GM18526 (cell line): ENCODE results near the gene BMP10.

ENCODE experiments used
- POLR2A ChIP-seq: IDR thresholded peaks from 3 replicates; pipeline ENCODE4 v1.6.1; 2011; ENCODE audit not compliant: insufficient read length; ENCODE audit errors: extremely low read depth

BMP10 gene

DNA sequence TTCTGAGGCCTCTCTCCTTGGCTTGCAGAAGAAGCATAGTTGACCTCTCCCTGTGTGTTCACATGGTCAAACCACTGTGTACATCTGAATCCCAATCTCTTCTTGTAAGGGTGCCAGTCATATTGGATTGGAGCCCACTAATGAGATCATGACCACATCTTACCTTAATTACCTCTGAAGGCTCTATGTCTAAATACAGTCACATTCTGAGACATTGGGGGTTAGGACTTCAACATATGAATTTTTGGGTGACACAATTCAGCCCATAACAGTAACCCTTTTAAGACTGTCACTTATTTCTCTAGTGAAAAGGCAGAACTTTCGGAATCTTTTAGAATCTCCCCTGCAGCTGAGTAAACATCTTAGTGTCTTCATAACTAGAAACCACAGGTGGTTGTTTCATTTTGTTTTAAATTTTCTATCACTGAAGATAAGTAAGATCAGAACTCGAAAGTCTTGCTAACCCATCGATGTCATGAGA lies 33.3 kb downstream of the BMP10 start:
- no peak for TF ChIP-seq POLR2A

DNA sequence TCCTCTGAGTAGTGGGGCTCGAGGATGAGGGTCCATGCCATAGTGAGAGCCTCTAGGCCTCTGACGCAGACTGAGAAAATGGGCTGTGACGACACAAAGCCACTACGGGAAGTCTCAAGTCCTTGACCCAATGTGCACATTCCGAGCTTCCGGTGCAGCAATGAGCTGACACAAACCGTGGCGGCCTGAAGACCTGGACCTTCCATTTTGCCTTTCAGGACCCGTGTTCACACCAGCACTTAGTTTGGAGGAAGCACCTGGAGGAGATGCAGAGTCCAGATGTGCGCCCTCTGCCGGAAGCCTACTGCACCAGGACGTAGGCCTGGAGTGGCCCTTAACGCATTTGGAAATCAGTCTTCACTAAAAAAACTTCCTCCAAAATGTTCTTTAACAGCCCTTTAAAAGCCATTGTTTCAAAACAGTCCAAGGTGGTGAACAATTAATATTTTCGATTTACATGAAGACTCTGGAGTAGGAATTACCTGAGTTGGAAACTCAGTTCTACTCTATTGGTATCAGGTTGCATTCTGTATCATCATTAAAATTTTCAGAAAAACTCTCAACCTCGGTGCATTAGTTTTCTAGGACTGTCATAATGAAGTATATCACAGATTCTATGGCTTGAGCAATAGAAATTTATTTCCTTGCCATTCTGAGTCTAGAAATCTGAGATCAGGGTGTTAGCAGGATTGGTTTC lies 33.9 kb downstream of the BMP10 start:
- TF ChIP-seq POLR2A = no peak

DNA sequence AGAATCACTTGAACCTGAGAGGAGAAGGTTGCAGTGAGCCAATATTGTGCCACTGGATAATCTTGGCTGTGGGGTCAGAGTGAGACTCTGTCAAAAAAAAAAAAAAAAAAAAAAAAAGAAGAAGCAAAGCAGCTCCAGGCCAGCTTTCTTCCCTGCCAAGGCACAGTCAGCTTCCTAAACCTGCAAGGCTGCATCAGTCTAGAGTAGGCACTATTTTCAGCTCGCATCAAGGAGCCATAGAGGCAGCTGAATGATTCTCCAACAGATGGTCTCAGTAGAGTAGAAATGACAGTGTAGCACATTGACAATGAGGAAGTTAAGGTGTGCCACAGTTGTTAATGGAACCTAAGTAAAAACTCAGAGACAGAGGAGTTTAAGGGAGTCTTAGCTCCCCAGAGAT lies 35.6 kb downstream of the BMP10 start:
- no peak for TF ChIP-seq POLR2A

DNA sequence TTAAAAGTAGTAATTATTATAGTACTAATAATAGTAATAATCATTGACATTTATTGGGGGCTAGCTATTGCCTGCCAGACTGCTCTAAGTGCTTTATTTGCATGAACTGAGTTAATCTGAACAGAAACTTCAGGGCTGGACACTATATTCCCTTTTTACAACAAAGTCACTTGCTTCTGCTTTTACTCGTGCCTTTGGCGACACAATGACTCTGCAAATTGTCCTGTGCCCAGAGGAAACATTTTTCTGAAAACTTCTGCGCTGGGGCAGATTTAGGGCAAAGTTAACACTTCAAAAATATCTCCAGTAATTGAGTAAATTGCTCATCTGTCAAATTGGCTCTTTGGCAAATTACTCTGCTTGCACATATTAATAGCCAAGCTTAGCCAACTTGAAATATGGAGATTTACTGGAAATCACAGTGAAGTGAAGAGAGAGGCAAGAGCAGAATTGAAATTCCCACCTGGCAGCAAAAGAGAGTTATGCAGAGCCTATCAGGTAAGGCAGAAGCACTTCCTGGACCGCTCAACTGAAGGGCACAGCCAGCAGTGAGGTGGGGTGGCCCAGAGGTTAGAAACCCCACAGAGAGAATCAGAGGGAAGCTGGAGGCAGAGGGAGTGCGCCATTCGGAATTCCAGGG lies 36.3 kb downstream of the BMP10 start:
- TF ChIP-seq POLR2A = no peak

DNA sequence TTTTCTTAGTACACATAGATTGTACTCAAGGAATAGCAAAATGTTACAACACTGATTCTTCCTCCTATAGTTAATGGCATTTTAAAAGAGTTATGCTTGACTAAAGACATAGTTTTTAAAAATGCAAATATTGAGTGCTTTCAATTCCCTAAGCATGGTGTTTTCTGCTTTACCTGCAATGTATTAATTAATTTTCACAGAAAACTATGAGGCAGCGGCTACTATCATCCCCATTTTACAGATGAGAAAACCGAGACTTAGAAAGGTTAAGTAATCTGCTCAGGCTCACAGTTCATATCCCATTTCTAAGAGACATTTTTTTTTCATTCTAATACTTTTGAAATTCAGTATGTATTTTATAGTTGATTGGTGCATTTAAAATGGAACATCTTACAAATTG lies 38.0 kb downstream of the BMP10 start:
- TF ChIP-seq POLR2A = no peak

DNA sequence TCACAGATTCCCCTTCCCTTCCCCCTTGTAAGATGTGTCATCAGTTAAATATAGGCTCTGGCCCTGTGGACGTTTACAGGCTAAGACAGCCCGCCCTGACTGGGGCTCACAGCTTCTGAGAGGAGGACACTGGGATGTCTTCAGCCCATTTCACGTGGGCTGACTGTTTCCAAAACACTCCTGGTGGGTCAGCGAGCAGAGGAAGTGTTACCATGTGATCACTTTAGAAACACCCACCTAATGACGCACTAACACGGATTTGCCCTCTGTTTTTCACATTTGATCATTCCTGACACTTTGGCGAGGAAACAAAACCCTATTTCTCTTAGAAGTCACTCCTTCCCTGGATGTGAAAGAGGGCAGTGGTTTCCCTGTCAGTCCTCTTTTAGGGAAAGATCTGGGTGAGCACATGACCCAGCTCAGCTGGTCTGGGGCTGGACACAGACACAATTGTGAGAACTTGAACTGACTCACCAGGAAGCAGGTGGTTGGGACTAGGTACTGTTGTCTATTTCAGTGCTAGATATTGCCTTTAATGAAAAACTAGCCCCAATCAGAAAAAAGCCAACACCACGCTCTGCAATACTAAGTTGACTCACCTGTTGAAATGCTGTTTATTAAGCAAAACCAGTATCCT lies 38.8 kb downstream of the BMP10 start:
- TF ChIP-seq POLR2A = no peak

DNA sequence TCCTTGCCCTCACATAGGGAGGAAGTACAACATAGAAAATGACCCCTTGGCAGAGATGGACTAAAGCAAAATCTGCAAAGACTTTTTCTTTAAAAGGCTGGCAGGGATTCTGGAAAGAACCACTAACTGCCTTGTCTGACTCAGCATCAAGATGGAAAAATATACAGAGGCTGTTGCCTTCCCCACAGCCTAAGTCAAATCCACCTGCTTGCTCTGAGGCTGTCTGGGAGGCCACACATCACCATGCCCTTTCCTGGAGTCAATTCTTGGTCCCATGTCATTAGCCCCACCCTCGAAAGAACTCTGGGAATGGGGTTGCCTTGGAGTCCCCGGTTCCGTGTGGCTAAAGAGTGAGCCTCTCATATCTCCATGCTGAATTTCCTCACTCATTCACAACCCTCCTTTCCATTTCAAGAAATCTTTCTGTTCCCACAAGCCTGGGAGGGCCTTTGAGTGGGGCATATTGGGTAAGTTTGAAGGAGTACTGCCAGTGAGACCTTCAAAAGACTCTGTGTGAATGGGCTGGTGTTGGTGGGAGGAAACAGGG lies 39.4 kb downstream of the BMP10 start:
- no peak for TF ChIP-seq POLR2A

DNA sequence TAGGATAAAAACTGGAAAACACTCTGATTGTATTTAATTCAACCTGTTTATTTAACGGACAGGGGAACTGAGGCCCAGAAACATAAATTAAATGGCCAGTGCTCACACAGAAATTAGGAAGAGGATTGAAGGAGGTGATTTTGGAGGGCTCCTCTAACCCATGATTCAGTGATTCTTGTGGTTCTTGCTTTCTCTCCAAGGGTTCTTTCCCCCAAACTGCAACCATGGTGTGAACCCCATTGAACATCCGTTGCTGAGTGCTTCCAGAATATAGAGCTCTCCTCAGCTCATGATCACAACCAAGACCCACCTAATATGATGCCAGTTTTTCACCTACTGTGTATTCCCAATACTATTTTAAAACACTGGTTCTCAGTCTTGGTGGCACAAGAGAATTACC lies 41.4 kb downstream of the BMP10 start:
- TF ChIP-seq POLR2A = no peak

DNA sequence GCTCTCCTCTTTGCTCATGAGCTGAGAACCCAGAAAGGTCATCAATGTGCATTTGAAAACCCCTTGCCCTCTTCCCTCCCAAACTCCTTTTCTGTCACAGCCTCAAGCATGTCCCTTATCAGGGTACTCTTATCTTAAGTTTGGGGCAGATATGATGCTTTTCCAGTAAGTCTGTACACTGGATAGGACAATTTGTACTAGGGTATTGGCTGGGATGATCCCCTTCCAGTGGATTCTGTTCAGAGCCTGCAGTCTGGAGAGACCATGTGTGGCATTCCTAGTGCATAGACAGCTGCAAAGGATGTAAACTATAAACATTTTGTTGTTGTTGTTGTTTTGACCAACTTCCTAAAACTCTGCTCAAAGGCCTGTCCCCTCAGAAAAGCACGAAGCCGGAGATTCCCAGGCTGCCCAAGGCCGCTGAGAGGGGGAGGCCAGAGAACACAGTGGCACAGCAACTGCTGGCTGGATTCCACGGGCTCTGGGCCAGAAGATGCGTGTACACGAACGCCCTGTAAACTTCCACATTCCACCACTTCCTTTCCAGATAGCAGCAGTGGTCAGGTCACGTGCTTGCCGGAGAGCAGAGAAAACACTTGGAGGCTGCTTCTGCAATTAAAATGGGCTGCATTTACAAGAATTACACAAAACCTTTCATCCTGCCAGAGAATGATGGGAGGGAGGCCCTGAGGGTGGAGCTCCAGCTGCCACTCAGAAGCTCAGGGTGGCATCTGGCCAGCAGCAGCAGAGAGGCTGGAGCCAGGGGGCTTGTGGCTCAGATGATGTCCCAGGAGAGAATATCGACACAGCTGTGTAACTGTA lies 42.1 kb downstream of the BMP10 start:
- no peak for TF ChIP-seq POLR2A

DNA sequence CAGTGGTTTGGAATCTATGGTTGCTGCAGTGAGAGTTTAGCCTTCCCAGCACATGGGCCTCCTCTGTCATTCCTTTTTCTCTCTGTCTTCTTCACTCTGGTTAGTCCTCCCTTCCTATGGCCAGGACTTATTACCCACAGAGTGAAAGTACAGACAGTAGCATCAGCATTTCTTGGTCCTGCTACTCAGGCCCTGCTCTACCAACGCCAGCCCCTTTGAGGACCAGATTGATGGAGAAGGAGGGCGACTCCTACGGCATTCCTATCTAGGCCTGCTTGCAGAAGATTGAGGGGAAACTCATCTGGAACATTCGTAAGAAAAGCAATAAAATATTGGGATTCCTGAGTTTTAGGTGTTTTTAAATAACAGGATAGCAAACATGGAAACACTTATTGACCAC lies 43.5 kb downstream of the BMP10 start:
- TF ChIP-seq POLR2A = no peak

DNA sequence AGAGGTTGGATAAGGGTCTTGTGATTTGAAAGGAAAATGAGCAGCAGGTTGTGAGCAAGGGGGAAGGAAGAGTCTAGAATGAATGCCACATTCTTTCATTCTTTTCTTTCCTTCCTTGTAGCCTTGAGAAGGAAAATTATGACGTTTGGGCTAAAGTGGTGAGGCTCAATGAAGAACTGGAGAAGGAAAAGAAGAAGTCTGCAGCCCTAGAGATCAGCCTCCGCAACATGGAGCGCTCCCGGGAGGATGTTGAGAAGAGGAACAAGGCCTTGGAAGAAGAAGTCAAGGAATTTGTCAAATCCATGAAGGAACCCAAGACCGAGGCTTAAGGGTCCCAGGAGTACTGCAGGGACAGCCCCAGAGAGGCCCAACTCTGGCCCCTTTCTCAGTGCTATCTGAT lies 45.3 kb downstream of the BMP10 start:
- TF ChIP-seq POLR2A = no peak

DNA sequence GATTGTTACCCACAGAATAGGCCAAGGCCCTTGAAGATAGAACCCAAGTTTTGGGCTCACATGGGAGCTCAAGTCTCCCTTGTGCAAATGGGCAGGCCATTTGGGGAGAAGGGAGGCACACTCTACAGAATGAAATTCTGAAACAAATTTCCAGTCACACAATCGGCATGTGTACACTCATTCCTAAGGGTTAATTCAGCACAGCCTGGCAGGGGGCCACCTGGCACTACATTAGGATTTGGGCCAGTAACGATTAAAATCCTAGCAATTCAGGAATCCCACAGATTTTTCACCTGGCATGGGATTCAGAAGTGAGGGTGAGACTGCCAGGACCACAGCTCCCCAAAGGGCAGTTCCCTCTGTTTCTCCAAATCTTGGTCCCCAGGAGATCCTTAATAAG lies 46.4 kb downstream of the BMP10 start:
- no peak for TF ChIP-seq POLR2A

DNA sequence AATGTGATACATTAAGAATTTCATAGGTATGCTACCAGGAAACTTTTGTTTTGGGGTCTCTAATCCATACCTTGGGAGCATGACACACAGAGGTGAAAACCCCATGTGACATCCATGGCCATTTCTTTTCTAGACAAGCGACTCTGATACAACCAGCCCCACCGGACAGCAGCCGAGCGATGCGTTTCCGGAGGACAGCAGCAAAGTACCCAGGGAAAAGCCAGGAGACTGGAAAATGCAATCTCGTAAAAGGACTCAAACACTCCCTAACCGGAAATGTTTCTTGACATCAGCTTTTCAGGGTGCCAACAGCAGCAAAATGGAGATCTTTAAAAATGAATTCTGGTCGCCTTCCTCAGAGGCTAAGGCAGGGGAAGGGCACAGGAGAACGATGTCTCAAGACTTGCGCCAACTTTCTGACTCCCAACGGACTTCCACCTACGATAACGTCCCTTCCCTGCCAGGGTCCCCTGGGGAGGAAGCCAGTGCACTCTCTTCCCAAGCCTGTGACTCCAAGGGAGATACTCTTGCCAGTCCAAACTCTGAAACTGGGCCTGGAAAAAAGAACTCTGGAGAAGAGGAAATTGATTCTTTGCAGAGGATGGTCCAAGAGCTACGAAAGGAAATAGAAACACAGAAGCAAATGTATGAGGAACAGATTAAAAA lies 48.9 kb downstream of the BMP10 start:
- no peak for TF ChIP-seq POLR2A

DNA sequence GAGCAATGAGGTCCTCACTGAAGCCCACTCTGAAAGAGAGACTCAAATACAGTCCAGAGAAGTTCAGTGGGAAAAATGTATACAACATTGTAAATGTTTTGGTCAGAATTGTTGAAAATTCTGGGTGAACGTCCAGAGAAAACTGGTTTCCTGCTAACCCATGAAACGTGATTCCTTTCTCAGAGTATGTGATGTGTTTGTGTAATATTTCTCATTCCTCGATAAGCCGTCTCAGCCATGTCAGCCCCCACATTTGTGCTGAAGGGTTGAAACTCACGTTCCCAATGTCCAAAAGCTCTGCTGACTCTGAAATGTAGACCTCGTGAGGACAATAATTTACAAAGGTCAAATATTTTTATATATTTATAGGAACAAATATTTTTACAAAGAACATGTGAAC lies 51.6 kb downstream of the BMP10 start:
- no peak for TF ChIP-seq POLR2A

DNA sequence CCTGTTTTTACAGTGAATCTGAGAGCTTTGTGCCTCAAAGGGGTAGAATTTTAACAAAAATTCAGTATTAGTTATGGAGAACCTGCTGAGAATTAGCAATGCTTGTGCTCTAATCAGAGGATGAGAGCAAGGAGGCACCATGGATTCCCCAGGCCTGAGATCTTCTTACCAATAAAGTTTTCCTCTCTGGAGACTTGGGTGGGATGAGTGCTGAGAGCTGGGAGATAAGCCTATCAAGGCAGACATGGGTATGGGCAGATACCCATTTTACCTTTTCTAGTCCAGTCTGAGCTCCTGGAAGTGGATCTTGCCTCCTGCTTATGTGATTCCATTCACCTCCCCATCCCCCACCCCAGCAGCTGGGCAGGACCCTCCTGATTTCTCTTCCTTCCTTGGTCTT lies 53.9 kb downstream of the BMP10 start:
- no peak for TF ChIP-seq POLR2A
